T-helper 2 cell treated with Interferon-gamma antibody and Interleukin-4, amounts not matched to agents 5 μg/mL and 100 μg/mL, for 36 hours (primary cell): Measurements from ENCODE around the gene UGT2B15.
"Not testable (repeated sequence)": the region's sequence is repeated elsewhere in the genome, so short reads cannot be mapped to it uniquely, and the experiment has no call there.

Experiments used
- DNase-seq: peaks from one replicate; pipeline ENCODE4 v3.0.0; 2021; ENCODE audit warnings: low spot score
- H3K27ac Mint-ChIP-seq: one replicate; pipeline ENCODE4 v1.8.0; 2021; ENCODE audit warnings: mild to moderate bottlenecking, mixed read lengths
- H3K27me3 Mint-ChIP-seq: one replicate; pipeline ENCODE4 v1.8.0; 2021; ENCODE audit warnings: low read depth, mixed read lengths
- H3K36me3 Mint-ChIP-seq: one replicate; pipeline ENCODE4 v1.8.0; 2021; ENCODE audit warnings: low read depth, mixed read lengths
- H3K4me1 Mint-ChIP-seq: one replicate; pipeline ENCODE4 v1.8.0; 2021; ENCODE audit warnings: low read depth, mixed read lengths
- H3K4me3 Mint-ChIP-seq: one replicate; pipeline ENCODE4 v1.8.0; 2022; ENCODE audit warnings: mild to moderate bottlenecking, moderate library complexity, mixed read lengths
- H3K9me3 Mint-ChIP-seq: one replicate; pipeline ENCODE4 v1.8.0; 2021; ENCODE audit warnings: mixed read lengths

Gene UGT2B15

GRCh38 chr4:68670479-68670939 lies at the start of gene UGT2B15:
Gene UGT2B15, minus strand, starts transcription at chr4:68670652. Its CDS starts 34 bp downstream, at chr4:68670618.
- H3K36me3 Mint-ChIP-seq, H3K4me1 Mint-ChIP-seq, H3K27me3 Mint-ChIP-seq, DNase-seq, H3K9me3 Mint-ChIP-seq, H3K4me3 Mint-ChIP-seq, H3K27ac Mint-ChIP-seq: not testable (repeated sequence)

- H3K36me3 Mint-ChIP-seq: no peaks in the 10 kb centered on the region
- no peak overlapping the region for H3K27ac Mint-ChIP-seq
- no peak overlapping the region for H3K4me3 Mint-ChIP-seq
- no peak for DNase-seq
- H3K4me1 Mint-ChIP-seq: no peaks in the 10 kb centered on the region
- no peaks in the 10 kb centered on the region for H3K9me3 Mint-ChIP-seq
- H3K27me3 Mint-ChIP-seq: no peaks in the 10 kb centered on the region
These were observed 48.6 kb upstream of the UGT2B15 start for GRCh38 chr4:68719075-68719473.

GRCh38 chr4:68718447-68719074 lies 48.1 kb upstream of the UGT2B15 start:
- no peaks in the 10 kb centered on the region for H3K36me3 Mint-ChIP-seq
- H3K27me3 Mint-ChIP-seq: no peaks in the 10 kb centered on the region
- H3K4me3 Mint-ChIP-seq: no peak overlapping the region
- no peaks in the 10 kb centered on the region for H3K4me1 Mint-ChIP-seq
- no peaks in the 10 kb centered on the region for H3K9me3 Mint-ChIP-seq
- H3K27ac Mint-ChIP-seq: no peak overlapping the region
- DNase-seq: no peak

DNA sequence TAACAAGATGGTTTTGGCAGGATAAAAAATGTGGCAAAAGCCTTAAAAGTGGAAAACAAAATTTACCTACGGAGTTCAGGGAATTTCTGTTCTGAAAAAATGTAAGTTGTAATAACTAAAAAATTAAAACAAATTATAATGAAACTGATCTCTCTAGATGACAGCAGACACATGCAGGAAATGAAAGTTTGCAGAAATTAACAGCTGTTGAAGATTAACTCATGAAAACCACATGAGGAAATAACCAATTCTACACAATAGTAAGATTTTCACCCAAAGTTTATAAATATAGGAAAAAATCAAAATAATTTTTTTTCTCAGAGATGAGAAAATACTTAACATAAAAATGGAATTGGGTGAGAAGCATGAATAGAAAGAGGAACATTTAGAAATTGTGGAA lies 47.5 kb upstream of the UGT2B15 start:
- Mint-ChIP-seq H3K4me3 (no peak overlapping the region), H3K27me3 (no peaks in the 10 kb centered on the region), H3K9me3 (no peaks in the 10 kb centered on the region), H3K36me3 (no peaks in the 10 kb centered on the region), H3K4me1 (no peaks in the 10 kb centered on the region), H3K27ac (no peak overlapping the region)
- DNase-seq: no peak

- H3K4me1 Mint-ChIP-seq: no peaks in the 10 kb centered on the region
- no peaks in the 10 kb centered on the region for H3K27me3 Mint-ChIP-seq
- no peaks in the 10 kb centered on the region for H3K36me3 Mint-ChIP-seq
- no peak for DNase-seq
- no peak overlapping the region for H3K27ac Mint-ChIP-seq
- H3K4me3 Mint-ChIP-seq: no peak overlapping the region
- no peaks in the 10 kb centered on the region for H3K9me3 Mint-ChIP-seq
These were observed 43.9 kb upstream of the UGT2B15 start for GRCh38 chr4:68714400-68714799.

DNA sequence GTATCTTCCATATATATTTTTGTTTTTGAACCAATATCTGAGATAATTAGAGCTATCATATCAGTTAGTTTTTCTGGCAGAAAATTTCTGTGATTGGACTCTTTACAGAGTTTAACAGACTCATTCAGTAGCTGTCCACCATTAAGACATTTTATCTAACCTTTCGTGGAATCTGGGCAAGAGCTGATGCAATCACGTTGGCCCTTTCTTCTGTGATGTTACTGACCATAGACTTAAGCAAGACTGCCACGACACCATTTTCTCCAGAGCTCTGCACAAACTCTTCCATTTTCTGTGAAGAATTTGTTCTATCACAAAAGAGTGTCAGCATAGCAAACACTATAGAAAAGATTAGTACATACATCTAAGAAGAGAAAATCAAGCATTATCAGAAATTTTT lies 41.8 kb upstream of the UGT2B15 start:
- H3K27me3 Mint-ChIP-seq: no peaks in the 10 kb centered on the region
- H3K36me3 Mint-ChIP-seq: no peaks in the 10 kb centered on the region
- no peak overlapping the region for H3K4me3 Mint-ChIP-seq
- H3K9me3 Mint-ChIP-seq: no peaks in the 10 kb centered on the region
- no peak overlapping the region for H3K27ac Mint-ChIP-seq
- no peaks in the 10 kb centered on the region for H3K4me1 Mint-ChIP-seq
- DNase-seq: no peak

GRCh38 chr4:68708566-68708965 lies 38.1 kb upstream of the UGT2B15 start:
- no peaks in the 10 kb centered on the region for H3K4me1 Mint-ChIP-seq
- no peak overlapping the region for H3K27ac Mint-ChIP-seq
- no peaks in the 10 kb centered on the region for H3K9me3 Mint-ChIP-seq
- no peak for DNase-seq
- no peak overlapping the region for H3K4me3 Mint-ChIP-seq
- no peaks in the 10 kb centered on the region for H3K36me3 Mint-ChIP-seq
- H3K27me3 Mint-ChIP-seq: no peaks in the 10 kb centered on the region

- not testable (repeated sequence) for DNase-seq, H3K4me1 Mint-ChIP-seq, H3K36me3 Mint-ChIP-seq, H3K9me3 Mint-ChIP-seq, H3K27ac Mint-ChIP-seq, H3K27me3 Mint-ChIP-seq, H3K4me3 Mint-ChIP-seq
These were observed 32.7 kb upstream of the UGT2B15 start for GRCh38 chr4:68703168-68703567.

DNA sequence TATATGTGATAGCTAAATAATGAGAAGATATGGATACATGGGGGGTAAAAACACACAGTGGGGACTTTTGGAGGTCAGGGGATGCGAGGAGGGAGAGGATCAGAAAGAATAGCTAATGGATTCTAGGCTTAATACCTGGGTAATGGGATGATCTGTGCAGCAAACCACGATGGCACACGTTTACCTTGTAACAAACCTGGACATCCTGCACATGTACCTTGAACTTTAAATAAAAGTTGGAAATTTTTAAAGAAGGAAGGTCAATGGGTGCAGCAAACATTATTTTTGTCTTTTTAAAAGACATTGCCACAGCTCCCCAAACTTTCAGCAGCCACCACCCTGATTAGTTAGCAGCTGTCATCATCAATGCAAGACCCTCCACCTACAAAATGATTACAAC lies 29.7 kb upstream of the UGT2B15 start:
- no peaks in the 10 kb centered on the region for H3K36me3 Mint-ChIP-seq
- H3K4me1 Mint-ChIP-seq: no peaks in the 10 kb centered on the region
- H3K27ac Mint-ChIP-seq: no peak overlapping the region
- H3K4me3 Mint-ChIP-seq: no peak overlapping the region
- DNase-seq: no peak
- no peaks in the 10 kb centered on the region for H3K27me3 Mint-ChIP-seq
- H3K9me3 Mint-ChIP-seq: no peaks in the 10 kb centered on the region

DNA sequence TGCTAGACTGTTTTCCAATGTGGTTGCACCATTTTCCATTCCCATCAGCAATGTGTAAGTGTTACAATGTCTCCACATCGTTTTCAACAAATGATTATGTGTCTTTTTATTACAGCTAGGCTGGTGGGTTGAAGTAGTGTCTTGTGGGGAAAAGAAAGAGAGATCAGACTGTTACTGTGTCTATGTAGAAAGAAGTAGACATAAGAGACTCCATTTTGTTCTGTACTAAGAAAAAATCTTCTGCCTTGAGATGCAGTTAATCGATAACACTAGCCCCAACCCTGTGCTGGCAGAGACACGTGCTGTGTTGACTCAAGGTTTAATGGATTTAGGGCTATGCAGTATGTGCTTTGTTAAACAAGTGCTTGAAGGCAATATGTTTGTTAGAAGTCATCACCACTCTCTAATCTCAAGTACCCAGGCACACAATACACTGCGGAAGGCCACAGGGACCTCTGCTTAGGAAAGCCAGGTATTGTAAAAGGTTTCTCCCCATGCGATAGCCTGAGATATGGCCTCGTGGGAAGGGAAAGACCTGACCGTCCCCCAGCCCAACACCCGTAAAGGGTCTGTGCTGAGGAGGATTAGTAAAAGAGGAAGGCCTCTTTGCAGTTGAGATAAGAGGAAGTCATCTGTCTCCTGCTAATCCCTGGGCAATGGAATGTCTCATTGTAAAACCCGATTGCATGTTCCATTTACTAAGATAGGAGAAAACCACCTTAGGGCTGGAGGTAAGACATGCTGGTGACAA lies 23.0 kb upstream of the UGT2B15 start:
- H3K4me3 Mint-ChIP-seq: no peak overlapping the region

GRCh38 chr4:68691186-68691585 lies 20.7 kb upstream of the UGT2B15 start:
- no peak overlapping the region for H3K27ac Mint-ChIP-seq
- H3K27me3 Mint-ChIP-seq: no peaks in the 10 kb centered on the region
- no peaks in the 10 kb centered on the region for H3K4me1 Mint-ChIP-seq
- no peaks in the 10 kb centered on the region for H3K36me3 Mint-ChIP-seq
- no peaks in the 10 kb centered on the region for H3K9me3 Mint-ChIP-seq
- H3K4me3 Mint-ChIP-seq: no peak overlapping the region
- DNase-seq: no peak

More for the DNA sequence above, 23.0 kb upstream of the UGT2B15 start:
- no peaks in the 10 kb centered on the region for H3K36me3 Mint-ChIP-seq
- DNase-seq: no peak
- no peak overlapping the region for H3K27ac Mint-ChIP-seq
- H3K4me1 Mint-ChIP-seq: no peaks in the 10 kb centered on the region
- H3K27me3 Mint-ChIP-seq: no peaks in the 10 kb centered on the region
- H3K9me3 Mint-ChIP-seq: no peaks in the 10 kb centered on the region

DNA sequence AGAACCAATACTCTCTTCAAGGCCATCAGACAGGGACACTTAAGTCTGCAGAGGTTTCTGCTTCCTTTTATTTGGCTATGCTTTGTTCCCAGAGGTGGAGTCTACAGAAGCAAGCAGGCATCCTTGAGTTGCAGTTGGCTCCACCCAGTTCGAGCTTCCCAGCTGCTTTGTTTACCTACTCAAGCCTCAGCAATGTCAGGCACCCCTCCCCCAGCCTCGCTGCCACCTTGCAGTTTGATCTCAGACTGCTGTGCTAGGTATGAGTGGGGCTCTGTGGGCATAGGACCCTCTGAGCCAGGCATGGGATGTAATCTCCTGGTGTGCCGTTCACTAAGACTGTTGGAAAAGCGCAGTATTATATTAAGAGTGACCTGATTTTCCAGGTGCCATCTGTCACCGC lies 12.6 kb upstream of the UGT2B15 start:
- no peak for DNase-seq

GRCh38 chr4:68681298-68681697 lies 10.8 kb upstream of the UGT2B15 start:
- H3K27ac Mint-ChIP-seq, H3K27me3 Mint-ChIP-seq, H3K4me1 Mint-ChIP-seq, H3K36me3 Mint-ChIP-seq, H3K9me3 Mint-ChIP-seq, DNase-seq, H3K4me3 Mint-ChIP-seq: not testable (repeated sequence)

More for the DNA sequence above, 12.6 kb upstream of the UGT2B15 start:
- Mint-ChIP-seq H3K4me1 (no peaks in the 10 kb centered on the region), H3K27ac (no peak overlapping the region), H3K27me3 (no peaks in the 10 kb centered on the region), H3K9me3 (no peaks in the 10 kb centered on the region), H3K4me3 (no peak overlapping the region), H3K36me3 (no peaks in the 10 kb centered on the region)

DNA sequence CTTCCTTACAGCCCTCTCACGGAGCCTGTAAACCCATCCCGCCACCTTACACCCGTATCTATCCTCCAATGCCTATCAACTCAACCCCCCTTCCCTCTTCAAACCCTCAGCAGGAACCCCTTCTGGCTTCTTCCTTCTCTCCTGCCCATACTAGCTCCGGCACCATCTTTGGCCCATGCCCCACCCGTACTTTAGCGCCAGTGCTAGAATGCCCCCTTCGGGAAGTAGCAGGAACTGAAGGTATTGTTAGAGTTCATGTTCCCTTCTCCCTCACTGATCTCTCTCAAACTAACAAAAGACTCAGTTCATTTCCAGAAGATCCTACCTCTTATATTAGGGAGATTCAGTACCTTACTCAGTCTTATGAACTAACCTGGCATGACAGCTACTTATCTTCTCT lies 2.7 kb upstream of the UGT2B15 start:
- Mint-ChIP-seq H3K27me3 (no peaks in the 10 kb centered on the region), H3K9me3 (no peaks in the 10 kb centered on the region), H3K36me3 (no peaks in the 10 kb centered on the region), H3K4me1 (no peaks in the 10 kb centered on the region), H3K27ac (no peak overlapping the region), H3K4me3 (no peak overlapping the region)
- DNase-seq: no peak

DNA sequence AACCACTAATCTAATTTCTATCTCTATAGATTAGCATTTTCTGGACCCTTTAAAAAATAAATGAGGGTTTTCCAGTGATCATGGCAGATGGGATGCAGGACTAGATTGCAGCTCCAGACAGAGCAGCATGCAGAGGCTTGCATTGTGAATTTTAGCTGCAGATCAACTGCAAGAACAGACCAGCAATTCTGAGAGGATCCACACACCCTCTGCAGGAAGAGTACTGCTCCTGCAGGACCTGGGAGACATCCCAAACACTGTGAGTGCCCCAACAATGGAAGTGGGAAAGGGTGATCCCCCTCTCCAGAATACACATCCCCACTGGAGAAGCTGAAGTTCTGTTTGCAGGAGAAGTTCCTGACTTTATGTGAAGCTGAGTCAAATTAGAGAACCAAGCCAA lies 765 bp upstream of the UGT2B15 start:
- not testable (repeated sequence) for DNase-seq, H3K4me3 Mint-ChIP-seq, H3K27ac Mint-ChIP-seq, H3K27me3 Mint-ChIP-seq, H3K9me3 Mint-ChIP-seq, H3K4me1 Mint-ChIP-seq, H3K36me3 Mint-ChIP-seq
